Neural cell (in vitro differentiated cells): Measurements from ENCODE around the gene SLC16A2. TPM values are rescaled to one million over a fixed set of nuclear protein-coding genes. Genes with fewer than 3 reads are reported as not detected.

Experiments
- H2AFZ ChIP-seq: fragments of 200-600, 300-800 bp; sonication (generic), shearing (Covaris generic); 2 replicates; pipeline ENCODE4 v1.6.0; 2014; ENCODE audit warnings: low read depth, mild to moderate bottlenecking, antibody characterized with exemption, low read length, moderate library complexity
- H3F3A ChIP-seq: fragments of 200-600 bp; shearing (Covaris generic); 2 replicates; pipeline ENCODE4 v1.6.1; 2016; ENCODE audit warnings: mild to moderate bottlenecking, moderate library complexity, mixed read lengths, antibody characterized with exemption, low read length; ENCODE audit not compliant: insufficient read depth, poor library complexity, severe bottlenecking
- H3K27ac ChIP-seq: fragments of 200-600, 300-800 bp; sonication (generic), shearing (Covaris generic); 2 replicates; pipeline ENCODE4 v1.5.1; 2014; ENCODE audit warnings: mild to moderate bottlenecking, low read length, moderate library complexity
- H3K27me3 ChIP-seq: fragments of 300-800, 200-600 bp; sonication (generic), shearing (Covaris generic); 2 replicates; pipeline ENCODE4 v1.6.0; 2014; ENCODE audit warnings: mild to moderate bottlenecking, low read depth, low read length, moderate library complexity; ENCODE audit not compliant: insufficient read depth
- H3K36me3 ChIP-seq: fragments of 300-800, 200-600 bp; sonication (generic), shearing (Covaris generic); 2 replicates; pipeline ENCODE4 v1.5.1; 2014; ENCODE audit warnings: mild to moderate bottlenecking, antibody characterized with exemption, low read length, moderate library complexity; ENCODE audit not compliant: insufficient read depth
- H3K4me2 ChIP-seq: fragments of 300-800, 200-600 bp; sonication (generic), shearing (Covaris generic); 2 replicates; pipeline ENCODE4 v1.6.0; 2014; ENCODE audit warnings: mild to moderate bottlenecking, low read length
- H3K4me3 ChIP-seq: fragments of 300-800, 200-600 bp; sonication (generic), shearing (Covaris generic); 2 replicates; pipeline ENCODE4 v1.5.1; 2014; ENCODE audit warnings: mild to moderate bottlenecking, low read length, moderate library complexity
- H3K79me2 ChIP-seq: fragments of 200-600 bp; shearing (Covaris generic); replicated peaks from 2 replicates; pipeline ENCODE4 v1.6.0; 2014; ENCODE audit warnings: mild to moderate bottlenecking, low read length, moderate library complexity; ENCODE audit not compliant: insufficient read depth
- H3K9ac ChIP-seq: fragments of 300-800, 200-600 bp; sonication (generic), shearing (Covaris generic); 2 replicates; pipeline ENCODE4 v1.6.1; 2016; ENCODE audit warnings: mild to moderate bottlenecking, low read length, mixed read lengths
- H3K9me2 ChIP-seq: fragments of 200-600 bp; shearing (Covaris generic); 2 replicates; pipeline ENCODE4 v1.6.1; 2016; ENCODE audit warnings: mild to moderate bottlenecking, low read length, mixed read lengths; ENCODE audit not compliant: insufficient read depth
- H3K9me3 ChIP-seq: fragments of 200-600, 300-800 bp; sonication (generic), shearing (Covaris generic); 2 replicates; pipeline ENCODE4 v1.6.1; 2016; ENCODE audit warnings: mild to moderate bottlenecking, mixed run types, low read length, moderate library complexity, mixed read lengths
- H4K20me1 ChIP-seq: fragments of 200-600 bp; shearing (Covaris generic); 2 replicates; pipeline ENCODE4 v1.6.1; 2016; ENCODE audit warnings: mild to moderate bottlenecking, mixed run types; ENCODE audit not compliant: insufficient read depth
- CTCF ChIP-seq: fragments of 450-650 bp; IDR thresholded peaks from 2 replicates; pipeline ENCODE4 v1.5.1; 2014; ENCODE audit warnings: antibody characterized with exemption, mild to moderate bottlenecking, moderate library complexity; ENCODE audit not compliant: poor library complexity, severe bottlenecking
- EP300 ChIP-seq: fragments of 450-650 bp; conservative IDR thresholded peaks from 2 replicates; pipeline ENCODE4 v1.6.1; 2014; ENCODE audit warnings: antibody characterized with exemption, mild to moderate bottlenecking, moderate library complexity; ENCODE audit not compliant: poor library complexity, severe bottlenecking
- EZH2 ChIP-seq: fragments of 200-600, 300-800 bp; shearing (Covaris generic), sonication (generic); IDR thresholded peaks from 2 replicates; pipeline ENCODE4 v1.6.1; 2014; ENCODE audit warnings: antibody characterized with exemption, low read length, borderline replicate concordance, mild to moderate bottlenecking; ENCODE audit not compliant: insufficient read depth, poor library complexity, severe bottlenecking
- MXI1 ChIP-seq: fragments of 450-650 bp; conservative IDR thresholded peaks from 2 replicates; pipeline ENCODE4 v1.6.1; 2014; ENCODE audit warnings: antibody characterized with exemption, mild to moderate bottlenecking; ENCODE audit not compliant: poor library complexity, severe bottlenecking
- POLR2AphosphoS5 ChIP-seq: IDR thresholded peaks from 2 replicates; pipeline ENCODE4 v1.6.1; 2012
- RAD21 ChIP-seq: fragments of 450-650 bp; conservative IDR thresholded peaks from 2 replicates; pipeline ENCODE4 v1.6.1; 2014; ENCODE audit warnings: antibody characterized with exemption, mild to moderate bottlenecking, moderate library complexity
- REST ChIP-seq: IDR thresholded peaks from 2 replicates; pipeline ENCODE4 v1.6.1; 2012; ENCODE audit warnings: borderline replicate concordance
- SMC3 ChIP-seq: fragments of 450-650 bp; conservative IDR thresholded peaks from 2 replicates; pipeline ENCODE4 v1.6.1; 2014; ENCODE audit warnings: antibody characterized with exemption, mild to moderate bottlenecking, moderate library complexity; ENCODE audit not compliant: poor library complexity
- TAF1 ChIP-seq: IDR thresholded peaks from 2 replicates; pipeline ENCODE4 v1.6.1; 2012; ENCODE audit warnings: low read depth
- polyA plus RNA-seq: library from polyadenylated mRNA; depleted of rRNA; stranded (reverse); fragments of >200 nt; gene quantifications from 2 replicates; pipeline ENCODE4 v1.2.3, GENCODE V29; 2014

Gene SLC16A2
- polyA plus RNA-seq, 1 donor from 2014 or later, result 14.5 TPM

GRCh38 chrX:74545880-74546523, 124.7 kb downstream of the SLC16A2 start:
- Histone ChIP-seq H3K27me3 (no peaks in the 10 kb centered on the region), H3K27ac (no peak overlapping the region), H2AFZ (no peak overlapping the region), H3K9me2 (no peaks in the 10 kb centered on the region), H3K4me2 (no peak overlapping the region), H3K4me3 (no peak overlapping the region), H3K9ac (no peak overlapping the region), H3K9me3 (no peaks in the 10 kb centered on the region), H3K36me3 (no peaks in the 10 kb centered on the region), H3F3A (no peaks in the 10 kb centered on the region), H3K79me2 (no peaks in the 10 kb centered on the region), H4K20me1 (no peaks in the 10 kb centered on the region)
- TF ChIP-seq CTCF (no peak), EP300 (no peak)

GRCh38 chrX:74546984-74547383, 125.7 kb downstream of the SLC16A2 start:
- Histone ChIP-seq H4K20me1 (no peaks in the 10 kb centered on the region), H3K4me3 (no peak overlapping the region), H3K4me2 (no peak overlapping the region), H3K27ac (no peak overlapping the region), H3K9me2 (no peaks in the 10 kb centered on the region), H3F3A (no peaks in the 10 kb centered on the region), H3K9me3 (no peaks in the 10 kb centered on the region), H3K9ac (no peak overlapping the region), H3K36me3 (no peaks in the 10 kb centered on the region), H3K27me3 (no peaks in the 10 kb centered on the region), H2AFZ (no peak overlapping the region), H3K79me2 (no peaks in the 10 kb centered on the region)
- no peak for TF ChIP-seq RAD21
- TF ChIP-seq EZH2, result no peak
- TF ChIP-seq EP300, result no peak
- no peak for TF ChIP-seq POLR2AphosphoS5
- TF ChIP-seq MXI1, result no peak
- no peak for TF ChIP-seq REST
- TF ChIP-seq TAF1, result no peak
- no peak for TF ChIP-seq SMC3
- no peak for TF ChIP-seq CTCF
